RCC 7860 (cell line): ENCODE results near the gene MAGED2.
"Not testable (repeated sequence)": the region's sequence is repeated elsewhere in the genome, so short reads cannot be mapped to it uniquely, and the experiment has no call there.

Source experiments
- DNase-seq: peaks from one replicate; pipeline ENCODE4 v3.0.0-alpha.2; 2015; ENCODE audit warnings: low spot score
- FAIRE-seq: peaks from 2 replicates; lab custom pipeline; 2012; peaks lifted over from hg19 to GRCh38; lab: Jason Lieb, UNC

MAGED2 gene

GRCh38 chrX:54817220-54817820 lies 9.8 kb downstream of the MAGED2 start:
- no peak for DNase-seq
- FAIRE-seq: no peak

DNA sequence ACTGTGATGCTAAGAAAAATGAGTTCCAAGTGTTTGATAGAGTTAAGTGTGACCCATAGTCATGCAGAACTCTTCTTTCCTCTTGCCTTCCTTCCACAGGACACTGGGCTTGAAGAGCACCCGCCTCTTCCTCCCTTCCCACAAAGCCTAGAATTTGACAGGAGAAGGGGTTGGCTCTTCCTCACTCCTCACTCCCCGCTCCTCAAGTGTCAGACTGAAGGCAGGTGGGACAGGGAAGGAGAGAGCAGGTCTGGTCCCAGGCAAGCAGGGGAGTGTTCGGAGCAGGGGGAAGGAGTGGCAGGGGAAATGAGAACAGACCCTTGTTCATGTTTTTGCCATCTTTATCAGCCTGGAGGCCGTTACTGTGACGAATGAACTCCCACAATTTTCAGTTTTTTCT lies 10.7 kb downstream of the MAGED2 start:
- DNase-seq (no peak), FAIRE-seq (no peak)

GRCh38 chrX:54819201-54819600 lies 11.7 kb downstream of the MAGED2 start:
- no peak for FAIRE-seq
- no peak for DNase-seq

GRCh38 chrX:54820737-54821136 lies 13.2 kb downstream of the MAGED2 start:
- DNase-seq: no peak
- no peak for FAIRE-seq

DNA sequence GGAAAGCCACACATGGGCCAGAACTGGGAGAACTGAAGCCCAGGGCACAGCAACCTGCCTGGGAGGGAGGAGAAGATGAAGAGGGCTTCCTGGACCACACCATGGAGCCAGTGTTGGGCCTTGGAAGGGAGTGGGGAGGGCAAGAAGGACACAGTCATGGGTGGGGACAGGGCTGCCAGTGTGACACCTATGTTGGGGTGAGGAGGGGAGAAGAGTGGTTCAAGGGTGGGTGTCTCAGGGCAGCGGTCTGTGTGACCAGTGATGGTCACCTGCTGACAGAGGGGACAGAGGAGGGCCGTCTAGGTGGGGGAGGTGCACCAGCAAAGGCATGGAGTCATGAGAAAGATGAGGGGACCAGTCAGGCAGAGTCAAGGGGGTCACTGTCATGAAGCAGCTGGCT lies 13.8 kb downstream of the MAGED2 start:
- DNase-seq: no peak
- no peak for FAIRE-seq

GRCh38 chrX:54824195-54824594 lies 16.6 kb downstream of the MAGED2 start:
- DNase-seq: no peak
- FAIRE-seq: no peak

GRCh38 chrX:54824722-54825121 lies 17.2 kb downstream of the MAGED2 start:
- DNase-seq (no peak), FAIRE-seq (no peak)

DNA sequence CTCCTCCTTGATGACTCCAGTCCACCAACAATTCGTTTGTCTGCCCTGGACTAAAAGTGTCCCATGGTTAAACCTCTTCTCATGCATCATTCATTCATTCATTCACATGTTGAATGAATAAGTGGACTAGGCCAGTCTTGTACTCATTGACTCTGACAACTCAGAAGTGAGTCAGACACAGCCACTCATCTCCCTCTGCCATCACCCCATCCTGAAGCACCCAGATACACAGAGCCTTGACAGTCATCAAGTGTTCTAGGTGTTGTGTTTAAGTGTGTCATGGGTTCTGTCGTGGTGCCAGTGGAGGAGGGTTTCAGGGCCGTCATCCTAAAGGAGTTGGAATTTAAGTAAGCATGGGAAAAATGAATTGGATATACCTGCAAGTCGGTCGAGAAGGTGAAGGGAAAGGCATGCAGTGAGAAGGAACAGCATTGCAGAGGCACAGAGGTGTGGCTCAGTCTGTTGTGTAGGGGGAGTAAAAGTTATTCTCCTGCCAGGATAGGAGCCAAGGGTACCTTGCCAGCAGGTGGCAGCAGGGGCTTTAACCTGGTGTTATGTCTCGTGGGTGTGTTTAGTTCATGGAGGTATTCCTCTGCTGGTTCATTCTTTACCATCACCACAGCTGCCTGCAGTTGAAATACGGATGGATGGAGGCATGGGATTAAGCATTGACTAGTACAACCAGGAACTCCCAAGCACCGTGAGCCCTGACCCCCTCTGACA lies 18.3 kb downstream of the MAGED2 start:
- FAIRE-seq (no peak), DNase-seq (no peak)

DNA sequence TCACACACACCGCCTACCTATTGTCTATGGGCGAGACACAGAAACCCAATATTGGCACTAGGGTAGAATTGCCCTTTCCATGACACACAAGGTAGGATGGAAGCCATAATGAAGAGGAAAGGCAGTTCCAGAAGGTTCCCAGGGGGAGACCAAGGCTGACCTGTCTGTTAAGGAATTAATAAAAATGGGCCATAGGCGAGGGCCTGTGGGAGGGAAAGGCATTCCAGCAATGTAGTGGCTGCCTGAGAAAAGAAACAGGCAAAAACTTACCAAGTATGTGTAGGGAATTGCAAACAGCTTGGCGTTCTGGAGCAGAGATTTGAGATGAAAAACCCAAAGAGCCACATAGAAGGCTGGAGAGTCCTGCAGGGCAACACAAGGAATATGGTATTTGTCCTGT lies 19.1 kb downstream of the MAGED2 start:
- FAIRE-seq (no peak), DNase-seq (no peak)

- FAIRE-seq: no peak
- no peak for DNase-seq
Measured at GRCh38 chrX:54838583-54838982, 31.0 kb downstream of the MAGED2 start.

DNA sequence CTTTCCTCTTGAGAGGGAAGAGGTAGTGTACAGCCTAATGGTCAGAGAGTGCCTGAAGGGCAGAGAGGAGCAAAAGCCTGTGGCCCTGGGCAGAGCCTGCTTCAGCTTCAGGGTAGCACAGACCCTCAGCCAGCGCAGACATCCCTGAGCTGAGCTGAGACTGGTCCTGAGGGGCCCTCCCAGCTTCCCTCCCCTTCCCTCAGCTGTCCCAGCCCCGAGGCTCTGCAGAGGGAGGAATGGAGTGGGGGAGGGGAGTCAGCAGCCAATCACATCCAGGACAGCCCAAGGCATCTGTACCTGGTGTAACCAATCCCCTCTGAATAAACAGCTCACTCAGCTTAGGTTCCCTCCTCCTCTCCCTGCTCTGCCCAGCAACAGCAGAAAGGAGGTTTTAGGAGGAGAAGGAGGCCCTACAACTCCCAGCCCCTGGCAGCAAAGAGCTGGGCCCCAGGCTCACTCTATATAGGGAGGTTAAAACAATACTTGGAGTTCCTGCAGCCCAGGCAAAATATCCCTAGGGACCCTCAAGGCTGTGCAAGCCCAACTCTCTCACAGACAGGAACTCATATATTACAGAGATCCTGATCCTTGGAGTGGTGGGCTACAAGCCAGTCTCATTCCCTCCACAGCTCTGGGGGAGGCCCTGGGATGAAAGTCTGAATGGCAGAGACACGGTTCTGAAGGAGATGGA lies 33.8 kb downstream of the MAGED2 start:
- not testable (repeated sequence) for FAIRE-seq, DNase-seq

GRCh38 chrX:54842607-54843006 lies 35.1 kb downstream of the MAGED2 start:
- DNase-seq (no peak), FAIRE-seq (no peak)

DNA sequence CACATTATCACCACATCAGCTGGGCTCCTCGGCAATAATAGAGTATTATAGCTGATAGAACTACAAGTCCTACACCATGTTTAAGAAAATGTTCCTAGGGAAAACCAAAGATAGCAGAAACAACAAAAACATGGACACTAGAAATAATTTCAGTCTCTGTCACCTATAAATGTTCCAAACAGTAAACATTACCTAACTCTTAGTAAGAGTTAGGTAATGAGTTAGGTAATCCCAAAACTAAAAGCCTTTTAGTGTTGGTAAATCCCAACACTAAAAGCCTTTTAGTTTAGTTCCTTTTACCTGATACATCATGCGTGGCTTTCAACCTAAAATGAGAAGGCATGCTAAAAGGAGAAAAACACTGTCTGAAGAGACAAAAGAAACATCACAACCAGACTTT lies 35.5 kb downstream of the MAGED2 start:
- FAIRE-seq (no peak), DNase-seq (no peak)

- FAIRE-seq, DNase-seq: not testable (repeated sequence)
Measured at GRCh38 chrX:54847700-54848099, 40.2 kb downstream of the MAGED2 start.

DNA sequence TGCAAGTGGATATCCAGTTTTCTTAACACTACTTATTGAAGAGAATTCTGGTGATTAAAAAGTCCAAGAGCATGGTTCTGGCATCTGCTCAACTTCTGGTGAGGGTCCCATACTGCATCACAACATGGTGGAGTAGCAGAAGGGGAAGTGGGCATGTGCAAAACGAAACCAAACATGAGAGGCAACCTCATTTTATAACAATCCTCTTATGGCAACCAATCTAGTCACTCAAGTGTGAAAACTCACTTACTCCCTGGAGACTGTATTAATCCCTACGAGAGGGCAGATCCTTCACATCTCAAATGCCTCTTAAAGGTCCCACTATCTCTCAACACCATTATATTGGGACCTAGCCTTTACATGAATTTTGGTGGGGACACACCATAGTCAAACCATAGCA lies 57.7 kb downstream of the MAGED2 start:
- FAIRE-seq (no peak), DNase-seq (no peak)
